ENCODE measurements around the gene DUSP28. TPM values are rescaled to one million over a fixed set of nuclear protein-coding genes. Genes with fewer than 3 reads are reported as not detected.

The DUSP28 gene
- total and polyA plus RNA-seq, 2 of the 13 experiments (the other 11 are each of a cell fraction or from before 2014, with no cell fraction given): 5.2 to 8.6 TPM

- TF ChIP-seq NR3C1 (CRISPR knock-in tag; IDR thresholded peaks at IDR 0.05): no peak
- TF ChIP-seq ZNF781 (CRISPR knock-in tag; IDR thresholded peaks at IDR 0.05; ENCODE audit: borderline replicate concordance, not compliant biosample characterization): no peak
- peak; percentile 66 for TF ChIP-seq SRSF1 (optimal IDR thresholded peaks at IDR 0.05; ENCODE audit: low read depth, low read length)
- TF ChIP-seq NFIB (CRISPR knock-in tag; IDR thresholded peaks at IDR 0.05; ENCODE audit: borderline replicate concordance): no peak
- peak in 1 of 2 experiments; percentile 44; a peak in 1 of 4 replicates for TF ChIP-seq KLF16 (CRISPR knock-in tag; IDR thresholded peaks at IDR 0.05)
- no peak for TF ChIP-seq PAF1 (CRISPR knock-in tag; IDR thresholded peaks at IDR 0.05)
- TF ChIP-seq AGO2 (optimal IDR thresholded peaks at IDR 0.05; ENCODE audit: low read depth, low read length): peak; percentile 44
- peak; percentile 73; the same call in 1 of the 2 replicates for TF ChIP-seq ZNF552 (CRISPR knock-in tag; IDR thresholded peaks at IDR 0.05; ENCODE audit: borderline replicate concordance)
- TF ChIP-seq NFYB (CRISPR knock-in tag; IDR thresholded peaks at IDR 0.05): no peak
- no peak for TF ChIP-seq HNRNPUL1 (IDR thresholded peaks at IDR 0.05; ENCODE audit: low read depth, low read length)
- peak; percentile 47; the same call in 1 of the 2 replicates for TF ChIP-seq ZNF768 (CRISPR knock-in tag; IDR thresholded peaks at IDR 0.05)
- peak; percentile 89; the same call in 1 of the 2 replicates for TF ChIP-seq HINFP (CRISPR knock-in tag; IDR thresholded peaks at IDR 0.05; ENCODE audit: low read depth)
- TF ChIP-seq NR2F2 (IDR thresholded peaks at IDR 0.05; ENCODE audit: borderline replicate concordance, low read depth): peak; percentile 30; the same call in 1 of the 2 replicates
- TF ChIP-seq ZNF101 (CRISPR knock-in tag; IDR thresholded peaks at IDR 0.05; ENCODE audit: borderline replicate concordance, low read depth): no peak
- no peak for TF ChIP-seq CEBPZ (IDR thresholded peaks at IDR 0.05; ENCODE audit: low read length)
- no peak for TF ChIP-seq ISX (CRISPR knock-in tag; conservative IDR thresholded peaks at IDR 0.05)
- no peak for TF ChIP-seq THAP7 (CRISPR knock-in tag; IDR thresholded peaks at IDR 0.05)
- TF ChIP-seq ZNF792 (CRISPR knock-in tag; IDR thresholded peaks at IDR 0.05): no peak
- peak; percentile 83 for TF ChIP-seq ZFX (CRISPR knock-in tag; IDR thresholded peaks at IDR 0.05; ENCODE audit: low read depth)
- no peak for TF ChIP-seq TBX3 (IDR thresholded peaks at IDR 0.05; ENCODE audit: borderline replicate concordance)
- no peak for TF ChIP-seq ZNF703 (CRISPR knock-in tag; IDR thresholded peaks at IDR 0.05; ENCODE audit: borderline replicate concordance)
- peak; percentile 96 for TF ChIP-seq POLR2AphosphoS5 (IDR thresholded peaks at IDR 0.05; ENCODE audit: low read depth, low read length)
- no peak for TF ChIP-seq U2AF2 (IDR thresholded peaks at IDR 0.05; ENCODE audit: low read depth, low read length)
- no peak for TF ChIP-seq HNRNPLL (IDR thresholded peaks at IDR 0.05; ENCODE audit: low read depth, low read length, poor library complexity, severe bottlenecking)
- no peak for TF ChIP-seq SKI (IDR thresholded peaks at IDR 0.05; ENCODE audit: partially characterized antibody)
Observed at GRCh38 chr2:240604939-240605716, 45.0 kb downstream of the DUSP28 start (continued).
